ENCODE data around the gene CD164L2.
A peak's percentile ranks its signal among the peaks of the same experiment; 100 is the strongest.

GRCh38 chr1:27367160-27367650, 15.9 kb downstream of the CD164L2 start:
- TF ChIP-seq CTCF (conservative IDR thresholded peaks at IDR 0.05; ENCODE audit: low read depth in 2 of 2) (peak in 1 of 2 experiments; percentile 16; a peak in 1 of 4 replicates), EZH2phosphoT487 (IDR thresholded peaks at IDR 0.05; ENCODE audit: unreplicated experiment) (no peak), JUNB (IDR thresholded peaks at IDR 0.05; ENCODE audit: unreplicated experiment) (no peak), POLR2AphosphoS5 (IDR thresholded peaks at IDR 0.05; ENCODE audit: low read depth) (no peak; the same call in 1 of the 2 replicates)
- TF ChIP-seq, protein P1, sequence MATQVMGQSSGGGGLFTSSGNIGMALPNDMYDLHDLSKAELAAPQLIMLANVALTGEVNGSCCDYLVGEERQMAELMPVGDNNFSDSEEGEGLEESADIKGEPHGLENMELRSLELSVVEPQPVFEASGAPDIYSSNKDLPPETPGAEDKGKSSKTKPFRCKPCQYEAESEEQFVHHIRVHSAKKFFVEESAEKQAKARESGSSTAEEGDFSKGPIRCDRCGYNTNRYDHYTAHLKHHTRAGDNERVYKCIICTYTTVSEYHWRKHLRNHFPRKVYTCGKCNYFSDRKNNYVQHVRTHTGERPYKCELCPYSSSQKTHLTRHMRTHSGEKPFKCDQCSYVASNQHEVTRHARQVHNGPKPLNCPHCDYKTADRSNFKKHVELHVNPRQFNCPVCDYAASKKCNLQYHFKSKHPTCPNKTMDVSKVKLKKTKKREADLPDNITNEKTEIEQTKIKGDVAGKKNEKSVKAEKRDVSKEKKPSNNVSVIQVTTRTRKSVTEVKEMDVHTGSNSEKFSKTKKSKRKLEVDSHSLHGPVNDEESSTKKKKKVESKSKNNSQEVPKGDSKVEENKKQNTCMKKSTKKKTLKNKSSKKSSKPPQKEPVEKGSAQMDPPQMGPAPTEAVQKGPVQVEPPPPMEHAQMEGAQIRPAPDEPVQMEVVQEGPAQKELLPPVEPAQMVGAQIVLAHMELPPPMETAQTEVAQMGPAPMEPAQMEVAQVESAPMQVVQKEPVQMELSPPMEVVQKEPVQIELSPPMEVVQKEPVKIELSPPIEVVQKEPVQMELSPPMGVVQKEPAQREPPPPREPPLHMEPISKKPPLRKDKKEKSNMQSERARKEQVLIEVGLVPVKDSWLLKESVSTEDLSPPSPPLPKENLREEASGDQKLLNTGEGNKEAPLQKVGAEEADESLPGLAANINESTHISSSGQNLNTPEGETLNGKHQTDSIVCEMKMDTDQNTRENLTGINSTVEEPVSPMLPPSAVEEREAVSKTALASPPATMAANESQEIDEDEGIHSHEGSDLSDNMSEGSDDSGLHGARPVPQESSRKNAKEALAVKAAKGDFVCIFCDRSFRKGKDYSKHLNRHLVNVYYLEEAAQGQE (IDR thresholded peaks at IDR 0.05; ENCODE audit: unreplicated experiment), result no peak

Measured in GM23338 (cell line).